GM12878 (cell line): ENCODE measurements around the gene STAT3. TPM values are rescaled to one million over a fixed set of nuclear protein-coding genes. Genes with fewer than 3 reads are reported as not detected.
"Not testable (repeated sequence)": the region's sequence is repeated elsewhere in the genome, so short reads cannot be mapped to it uniquely, and the experiment has no call there.

Source experiments
- ATAC-seq: fragments of 200-7000 bp; cut with Tn5 transposase; 3 replicates; pipeline ENCODE4 v1.9.1; 2020; ENCODE audit warnings: mild to moderate bottlenecking, moderate library complexity
- BruUV-seq: library from RNA; stranded (reverse); fragments of 400-500 nt; replicated peaks from 2 replicates; lab custom pipeline; 2021; lab: Mats Ljungman, UMichigan
- CTCF ChIA-PET: fragments of 300-600 bp; sonication (Branson Sonifier 250); formaldehyde crosslinking; extraction: SDS; loops from one replicate; lab custom pipeline; 2021; ENCODE audit warnings: inconsistent platforms; lab: Yijun Ruan, JAX
- POLR2A ChIA-PET: fragments of 350-600 bp; formaldehyde crosslinking; extraction: SDS; loops from one replicate; lab custom pipeline; 2021; ENCODE audit warnings: inconsistent platforms; lab: Charles Lee
- RAD21 ChIA-PET: fragments of 300-600 bp; sonication (Branson Sonifier 250); formaldehyde crosslinking; loops from one replicate; lab custom pipeline; 2023; ENCODE audit warnings: antibody characterized with exemption; ENCODE audit not compliant: unreplicated experiment; lab: Charles Lee
- SMC1A ChIA-PET: fragments of 300-600 bp; sonication (Branson Sonifier 250); formaldehyde crosslinking; loops from one replicate; lab custom pipeline; 2023; ENCODE audit not compliant: unreplicated experiment, uncharacterized antibody; lab: Charles Lee
- DNase-seq: peaks from one replicate; pipeline ENCODE4 v3.0.0-alpha.2; 2011; ENCODE audit warnings: low read depth, low spot score
- FAIRE-seq: peaks from 3 replicates; lab custom pipeline; 2011; peaks lifted over from hg19 to GRCh38; lab: Jason Lieb, UNC
- H2AFZ ChIP-seq: 2 replicates; pipeline ENCODE4 v1.6.0; 2011; ENCODE audit warnings: low read depth, low read length, control low read depth; ENCODE audit not compliant: control insufficient read depth
- H3K27ac ChIP-seq: 2 replicates; pipeline ENCODE4 v1.5.1; 2011; ENCODE audit warnings: control low read depth; ENCODE audit not compliant: control insufficient read depth, insufficient read depth
- H3K27me3 ChIP-seq, 2 experiments: replicated peaks in 1 of 2; 2 replicates each; pipeline versions ENCODE4 v1.6.0 to v1.6.1; 2011; ENCODE audit warnings: low read length in 1 of 2; ENCODE audit not compliant: control insufficient read depth in 2 of 2, insufficient read depth in 2 of 2
- H3K36me3 ChIP-seq, 2 experiments: 2 replicates each; pipeline ENCODE4 v1.5.1; 2011; ENCODE audit warnings: low read length in 1 of 2; ENCODE audit not compliant: control insufficient read depth in 2 of 2, insufficient read depth in 2 of 2
- H3K4me1 ChIP-seq: 2 replicates; pipeline ENCODE4 v1.6.1; 2011; ENCODE audit warnings: mild to moderate bottlenecking, low read length, moderate library complexity, mixed read lengths; ENCODE audit not compliant: control insufficient read depth, insufficient read depth
- H3K4me2 ChIP-seq: 2 replicates; pipeline ENCODE4 v1.6.0; 2011; ENCODE audit warnings: control low read depth; ENCODE audit not compliant: control insufficient read depth, insufficient read depth
- H3K4me3 ChIP-seq: fragments of 200-600 bp; sonication (generic); 2 replicates; pipeline ENCODE4 v1.5.1; 2016
- H3K79me2 ChIP-seq: 2 replicates; pipeline ENCODE4 v1.6.0; 2011; ENCODE audit warnings: low read length; ENCODE audit not compliant: control insufficient read depth, insufficient read depth
- H3K9ac ChIP-seq: 2 replicates; pipeline ENCODE4 v1.8.0; 2011; ENCODE audit warnings: low read length, control low read depth, mixed read lengths; ENCODE audit not compliant: control insufficient read depth, insufficient read depth
- H3K9me3 ChIP-seq: replicated peaks from 3 replicates; pipeline ENCODE4 v1.5.1; 2011; ENCODE audit warnings: mild to moderate bottlenecking, low read length; ENCODE audit not compliant: control insufficient read depth, insufficient read depth
- H4K20me1 ChIP-seq: 2 replicates; pipeline ENCODE4 v1.6.0; 2011; ENCODE audit not compliant: control insufficient read depth, insufficient read depth
- BMI1 ChIP-seq: fragments of 450-650 bp; IDR thresholded peaks from 2 replicates; pipeline ENCODE4 v1.6.1; 2016; ENCODE audit warnings: mild to moderate bottlenecking, moderate library complexity, borderline replicate concordance
- CHD4 ChIP-seq: fragments of 200-600 bp; sonication (generic); IDR thresholded peaks from 2 replicates; pipeline ENCODE4 v1.6.1; 2016; ENCODE audit warnings: mild to moderate bottlenecking
- SP1 ChIP-seq: IDR thresholded peaks from one replicate; pipeline ENCODE4 v1.6.1; 2011; ENCODE audit warnings: low read depth, low read length
- WGBS: methylation state at CpG from one replicate; pipeline ENCODE4 v1.1.6; 2016; ENCODE audit warnings: low lambda C conversion rate; ENCODE audit not compliant: insufficient replicate concordance, insufficient coverage; ENCODE audit errors: missing lambda C conversion rate; 5-methylcytosine and 5-hydroxymethylcytosine counted together
- in situ Hi-C: fragments of 300-500 bp; cut with MboI; formaldehyde crosslinking; loops from 9 replicates; pipeline ENCODE4 v1.14.3; 2018; ENCODE audit warnings: mixed read lengths
- intact Hi-C: fragments of 100-400 bp; cut with micrococcal nuclease; formaldehyde crosslinking; loops from one replicate; pipeline ENCODE4 v1.14.2; 2022; ENCODE audit not compliant: unreplicated experiment
- polyA plus RNA-seq, 11 experiments: library from polyadenylated mRNA; depleted of rRNA in 4 of 11; unstranded in 6 of 11; stranded (reverse) in 5 of 11; fragments of >200 nt; fragmentation: Nextera tagmentation in 4 of 11; fragmentation: Illumina TruSeq in 1 of 11; extraction: Ambion mirVana in 4 of 11; extraction: Trizol in 1 of 11; gene quantifications; 1 replicate in 1 of 11; 2 replicates in 10 of 11; pipeline versions ENCODE4 v1.2.1 to v1.2.3, GENCODE V29; 2011 to 2016; ENCODE audit warnings: inconsistent platforms in 2 of 11, missing spikeins in 2 of 11, low read depth in 1 of 11
- total RNA-seq, 4 experiments: library from RNA; depleted of rRNA in 3 of 4; stranded (reverse); fragments of >200 nt in 3 of 4; fragmentation: Illumina TruSeq in 1 of 4; extraction: Trizol in 1 of 4; gene quantifications; 2 replicates each; pipeline versions ENCODE4 v1.2.1 to v1.2.3, GENCODE V29; 2013 to 2021
- TF ChIP-seq, protein P1 (sequence below): IDR thresholded peaks from 2 replicates; pipeline ENCODE4 v1.6.1; 2011; ENCODE audit warnings: low read depth, mild to moderate bottlenecking, low read length, moderate library complexity, borderline replicate concordance; ENCODE audit errors: extremely low read depth
- TF ChIP-seq, protein P2 (sequence below): IDR thresholded peaks from 2 replicates; pipeline ENCODE4 v1.6.1; 2012; ENCODE audit warnings: mild to moderate bottlenecking, low read depth, low read length
- TF ChIP-seq, protein P3 (sequence below): fragments of 450-650 bp; formaldehyde crosslinking; IDR thresholded peaks from 2 replicates; pipeline ENCODE4 v1.4.0; 2020; ENCODE audit warnings: mild to moderate bottlenecking, moderate library complexity

The STAT3 gene
- total and polyA plus RNA-seq, 10 of the 15 experiments (the other 5 are each of a cell fraction or from before 2014, with no cell fraction given), result 18.4 to 96.4 (median 60.9) TPM

- H3K27me3 ChIP-seq, H3K4me2 ChIP-seq, H3K27ac ChIP-seq, in situ Hi-C loops, ATAC-seq, H3K4me3 ChIP-seq, FAIRE-seq, H2AFZ ChIP-seq, intact Hi-C loops, H3K79me2 ChIP-seq, H3K9me3 ChIP-seq, H4K20me1 ChIP-seq, DNase-seq, H3K9ac ChIP-seq, BruUV-seq: not testable (repeated sequence)
- Histone ChIP-seq H3K36me3 (peaks cover 5 to 41% of the 10 kb centered on the region in 2 experiments; a peak in 3 of 4 replicates), H3K4me1 (peaks cover 36% of the 10 kb centered on the region)
- POLR2A ChIA-PET, result interaction anchor here (0.7 kb wide), 1 partner anchor 204 kb away, joined by 3 read pairs; no protein-coding TSS in a partner anchor
- SMC1A ChIA-PET, result interaction anchor here (1.3 to 23.8 kb wide), 3 partner anchors 10 to 96 kb away, joined by 6 to 528 read pairs (median 7); partner anchors contain the start of gene STAT3
- CTCF ChIA-PET, result interaction anchor here (0.6 to 22.1 kb wide), 7 partner anchors 10 to 387 kb away, joined by 3 to 732 read pairs (median 4); no protein-coding TSS in a partner anchor
- RAD21 ChIA-PET, result interaction anchor here (0.7 to 21.1 kb wide), 5 partner anchors 71 to 209 kb away, joined by 3 to 373 read pairs (median 4); partner anchors contain the start of genes KCNH4 and STAT3
- WGBS, result 97% methylated on average over 6 of the region's 6 CpGs
Measured at GRCh38 chr17:42317967-42318366, 70.3 kb downstream of the STAT3 start.

- H3K4me3 ChIP-seq, result no peak overlapping the region
- ChIA-PET CTCF (interaction anchor here (1.0 to 22.1 kb wide), 7 partner anchors 86 to 211 kb away, joined by 3 to 732 read pairs (median 5); partner anchors contain the start of genes GHDC and HCRT), RAD21 (interaction anchor here (0.8 to 21.1 kb wide), 3 partner anchors 71 to 95 kb away, joined by 3 to 373 read pairs (median 4); partner anchors contain the start of gene STAT3), POLR2A (interaction anchor here (0.7 to 0.8 kb wide), 2 partner anchors 81 to 124 kb away, joined by 4 to 6 read pairs; no protein-coding TSS in a partner anchor), SMC1A (interaction anchor here (1.3 to 23.8 kb wide), 2 partner anchors 82 to 95 kb away, joined by 7 to 528 read pairs; partner anchors contain the start of gene STAT3)
- ATAC-seq (no peak), DNase-seq (no peak), FAIRE-seq (no peak)
- no peaks in the 10 kb centered on the region for H3K79me2 ChIP-seq
- WGBS, result 88% methylated on average over 5 of the region's 5 CpGs
- H3K9me3 ChIP-seq, result no peaks in the 10 kb centered on the region
- no peaks in the 10 kb centered on the region for H3K27me3 ChIP-seq
- peaks cover 6 to 38% of the 10 kb centered on the region in 2 experiments; a peak in 3 of 4 replicates for H3K36me3 ChIP-seq
- no TSS peak for BruUV-seq
- H2AFZ ChIP-seq, result no peak overlapping the region
- intact Hi-C loops, result no loop called here
- no peak overlapping the region for H3K4me2 ChIP-seq
- no peak overlapping the region for H3K27ac ChIP-seq
- peaks cover 34% of the 10 kb centered on the region for H3K4me1 ChIP-seq
- H4K20me1 ChIP-seq, result no peaks in the 10 kb centered on the region
- in situ Hi-C loops, result no loop called here
- no peak overlapping the region for H3K9ac ChIP-seq
- TF ChIP-seq CHD4 (no peak), SP1 (no peak), BMI1 (no peak)
- TF ChIP-seq, protein P1, sequence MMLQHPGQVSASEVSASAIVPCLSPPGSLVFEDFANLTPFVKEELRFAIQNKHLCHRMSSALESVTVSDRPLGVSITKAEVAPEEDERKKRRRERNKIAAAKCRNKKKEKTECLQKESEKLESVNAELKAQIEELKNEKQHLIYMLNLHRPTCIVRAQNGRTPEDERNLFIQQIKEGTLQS, result no peak
- TF ChIP-seq, protein P2, sequence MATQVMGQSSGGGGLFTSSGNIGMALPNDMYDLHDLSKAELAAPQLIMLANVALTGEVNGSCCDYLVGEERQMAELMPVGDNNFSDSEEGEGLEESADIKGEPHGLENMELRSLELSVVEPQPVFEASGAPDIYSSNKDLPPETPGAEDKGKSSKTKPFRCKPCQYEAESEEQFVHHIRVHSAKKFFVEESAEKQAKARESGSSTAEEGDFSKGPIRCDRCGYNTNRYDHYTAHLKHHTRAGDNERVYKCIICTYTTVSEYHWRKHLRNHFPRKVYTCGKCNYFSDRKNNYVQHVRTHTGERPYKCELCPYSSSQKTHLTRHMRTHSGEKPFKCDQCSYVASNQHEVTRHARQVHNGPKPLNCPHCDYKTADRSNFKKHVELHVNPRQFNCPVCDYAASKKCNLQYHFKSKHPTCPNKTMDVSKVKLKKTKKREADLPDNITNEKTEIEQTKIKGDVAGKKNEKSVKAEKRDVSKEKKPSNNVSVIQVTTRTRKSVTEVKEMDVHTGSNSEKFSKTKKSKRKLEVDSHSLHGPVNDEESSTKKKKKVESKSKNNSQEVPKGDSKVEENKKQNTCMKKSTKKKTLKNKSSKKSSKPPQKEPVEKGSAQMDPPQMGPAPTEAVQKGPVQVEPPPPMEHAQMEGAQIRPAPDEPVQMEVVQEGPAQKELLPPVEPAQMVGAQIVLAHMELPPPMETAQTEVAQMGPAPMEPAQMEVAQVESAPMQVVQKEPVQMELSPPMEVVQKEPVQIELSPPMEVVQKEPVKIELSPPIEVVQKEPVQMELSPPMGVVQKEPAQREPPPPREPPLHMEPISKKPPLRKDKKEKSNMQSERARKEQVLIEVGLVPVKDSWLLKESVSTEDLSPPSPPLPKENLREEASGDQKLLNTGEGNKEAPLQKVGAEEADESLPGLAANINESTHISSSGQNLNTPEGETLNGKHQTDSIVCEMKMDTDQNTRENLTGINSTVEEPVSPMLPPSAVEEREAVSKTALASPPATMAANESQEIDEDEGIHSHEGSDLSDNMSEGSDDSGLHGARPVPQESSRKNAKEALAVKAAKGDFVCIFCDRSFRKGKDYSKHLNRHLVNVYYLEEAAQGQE, result no peak
- TF ChIP-seq, protein P3, sequence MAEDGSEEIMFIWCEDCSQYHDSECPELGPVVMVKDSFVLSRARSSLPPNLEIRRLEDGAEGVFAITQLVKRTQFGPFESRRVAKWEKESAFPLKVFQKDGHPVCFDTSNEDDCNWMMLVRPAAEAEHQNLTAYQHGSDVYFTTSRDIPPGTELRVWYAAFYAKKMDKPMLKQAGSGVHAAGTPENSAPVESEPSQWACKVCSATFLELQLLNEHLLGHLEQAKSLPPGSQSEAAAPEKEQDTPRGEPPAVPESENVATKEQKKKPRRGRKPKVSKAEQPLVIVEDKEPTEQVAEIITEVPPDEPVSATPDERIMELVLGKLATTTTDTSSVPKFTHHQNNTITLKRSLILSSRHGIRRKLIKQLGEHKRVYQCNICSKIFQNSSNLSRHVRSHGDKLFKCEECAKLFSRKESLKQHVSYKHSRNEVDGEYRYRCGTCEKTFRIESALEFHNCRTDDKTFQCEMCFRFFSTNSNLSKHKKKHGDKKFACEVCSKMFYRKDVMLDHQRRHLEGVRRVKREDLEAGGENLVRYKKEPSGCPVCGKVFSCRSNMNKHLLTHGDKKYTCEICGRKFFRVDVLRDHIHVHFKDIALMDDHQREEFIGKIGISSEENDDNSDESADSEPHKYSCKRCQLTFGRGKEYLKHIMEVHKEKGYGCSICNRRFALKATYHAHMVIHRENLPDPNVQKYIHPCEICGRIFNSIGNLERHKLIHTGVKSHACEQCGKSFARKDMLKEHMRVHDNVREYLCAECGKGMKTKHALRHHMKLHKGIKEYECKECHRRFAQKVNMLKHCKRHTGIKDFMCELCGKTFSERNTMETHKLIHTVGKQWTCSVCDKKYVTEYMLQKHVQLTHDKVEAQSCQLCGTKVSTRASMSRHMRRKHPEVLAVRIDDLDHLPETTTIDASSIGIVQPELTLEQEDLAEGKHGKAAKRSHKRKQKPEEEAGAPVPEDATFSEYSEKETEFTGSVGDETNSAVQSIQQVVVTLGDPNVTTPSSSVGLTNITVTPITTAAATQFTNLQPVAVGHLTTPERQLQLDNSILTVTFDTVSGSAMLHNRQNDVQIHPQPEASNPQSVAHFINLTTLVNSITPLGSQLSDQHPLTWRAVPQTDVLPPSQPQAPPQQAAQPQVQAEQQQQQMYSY, result no peak
Measured at GRCh38 chr17:42317266-42317845, 70.9 kb downstream of the STAT3 start.
